DOHH2 (cell line): ENCODE results near the gene SLC38A6.

Experiments used
- H3F3A ChIP-seq: fragments of 200-600 bp; sonication (generic), shearing (Covaris generic); 2 replicates; pipeline ENCODE4 v1.6.0; 2016; ENCODE audit warnings: antibody characterized with exemption, mild to moderate bottlenecking; ENCODE audit not compliant: control insufficient read depth, insufficient read depth
- H3K27ac ChIP-seq: fragments of 200-600 bp; sonication (generic); 2 replicates; pipeline ENCODE4 v1.5.1; 2014; ENCODE audit warnings: low read depth, mild to moderate bottlenecking, low read length, moderate library complexity
- H3K27me3 ChIP-seq: fragments of 200-600 bp; sonication (generic); 2 replicates; pipeline ENCODE4 v1.6.1; 2014; ENCODE audit warnings: mild to moderate bottlenecking, low read length, mixed read lengths; ENCODE audit not compliant: control insufficient read depth
- H3K36me3 ChIP-seq: fragments of 200-600 bp; sonication (generic); 2 replicates; pipeline ENCODE4 v1.6.1; 2014; ENCODE audit warnings: mild to moderate bottlenecking, low read length, moderate library complexity, mixed read lengths; ENCODE audit not compliant: control insufficient read depth
- H3K4me1 ChIP-seq: fragments of 200-600 bp; sonication (generic); 2 replicates; pipeline ENCODE4 v1.6.1; 2014; ENCODE audit warnings: mild to moderate bottlenecking, low read length, mixed read lengths; ENCODE audit not compliant: control insufficient read depth
- H3K4me2 ChIP-seq: fragments of 200-600 bp; sonication (generic); 2 replicates; pipeline ENCODE4 v1.6.0; 2014; ENCODE audit warnings: mild to moderate bottlenecking, low read length, moderate library complexity
- H3K4me3 ChIP-seq: fragments of 200-600 bp; sonication (generic); 2 replicates; pipeline ENCODE4 v1.5.1; 2014; ENCODE audit warnings: mild to moderate bottlenecking, low read length, mixed read lengths
- H3K79me2 ChIP-seq: fragments of 200-600 bp; sonication (generic); 2 replicates; pipeline ENCODE4 v1.6.1; 2014; ENCODE audit warnings: mild to moderate bottlenecking, low read length, mixed read lengths; ENCODE audit not compliant: control insufficient read depth
- H3K9me2 ChIP-seq: fragments of 200-600 bp; sonication (generic); replicated peaks from 2 replicates; pipeline ENCODE4 v1.6.1; 2014; ENCODE audit warnings: mild to moderate bottlenecking, low read length, mixed read lengths; ENCODE audit not compliant: control insufficient read depth
- H3K9me3 ChIP-seq: fragments of 200-600 bp; sonication (generic); 2 replicates; pipeline ENCODE4 v1.6.1; 2014; ENCODE audit warnings: antibody characterized with exemption, low read length, mixed read lengths; ENCODE audit not compliant: control insufficient read depth, insufficient read depth
- H4K20me1 ChIP-seq: fragments of 200-600 bp; sonication (generic); 2 replicates; pipeline ENCODE4 v1.6.0; 2014; ENCODE audit warnings: low read depth, mild to moderate bottlenecking, antibody characterized with exemption, low read length, moderate library complexity; ENCODE audit not compliant: control insufficient read depth, insufficient read depth
- EZH2phosphoT487 ChIP-seq: fragments of 200-600 bp; sonication (generic); IDR thresholded peaks from 2 replicates; pipeline ENCODE4 v1.6.1; 2017; ENCODE audit warnings: borderline replicate concordance, mild to moderate bottlenecking, antibody characterized with exemption, low read length, moderate library complexity, mixed read lengths
- TF ChIP-seq, protein P1 (sequence below): fragments of 200-600 bp; sonication (generic); IDR thresholded peaks from one replicate; pipeline ENCODE4 v1.5.1; 2014; ENCODE audit warnings: antibody characterized with exemption, mild to moderate bottlenecking, low read depth, low read length; ENCODE audit not compliant: poor library complexity, severe bottlenecking

Gene SLC38A6

DNA sequence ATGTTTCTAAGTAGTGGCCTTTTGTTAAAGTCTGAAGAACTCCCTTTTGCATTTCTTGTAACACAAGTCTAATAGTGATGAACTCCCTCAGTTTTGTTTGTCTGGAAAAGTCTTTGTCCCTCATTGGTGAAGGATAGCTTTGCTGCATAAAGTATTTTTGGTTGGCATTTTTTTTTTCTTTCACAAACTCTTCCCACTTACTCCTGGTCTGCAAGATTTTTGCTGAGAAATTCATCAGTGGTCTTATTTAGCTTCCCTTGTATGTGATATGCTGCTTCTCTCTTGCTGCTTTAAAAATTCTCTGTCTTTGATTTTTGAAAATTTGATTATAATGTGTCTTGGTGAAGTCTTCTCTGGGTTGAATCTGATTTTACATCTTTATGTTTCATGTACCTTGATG, 22.9 kb upstream of the SLC38A6 start:
- Histone ChIP-seq H3K4me3 (no peak overlapping the region), H4K20me1 (no peaks in the 10 kb centered on the region), H3K9me3 (peaks cover 13% of the 10 kb centered on the region), H3K4me1 (no peaks in the 10 kb centered on the region), H3K9me2 (no peaks in the 10 kb centered on the region), H3K27me3 (no peaks in the 10 kb centered on the region), H3F3A (no peaks in the 10 kb centered on the region), H3K79me2 (no peaks in the 10 kb centered on the region), H3K4me2 (no peak overlapping the region), H3K27ac (no peak overlapping the region), H3K36me3 (no peaks in the 10 kb centered on the region)
- TF ChIP-seq, protein P1, sequence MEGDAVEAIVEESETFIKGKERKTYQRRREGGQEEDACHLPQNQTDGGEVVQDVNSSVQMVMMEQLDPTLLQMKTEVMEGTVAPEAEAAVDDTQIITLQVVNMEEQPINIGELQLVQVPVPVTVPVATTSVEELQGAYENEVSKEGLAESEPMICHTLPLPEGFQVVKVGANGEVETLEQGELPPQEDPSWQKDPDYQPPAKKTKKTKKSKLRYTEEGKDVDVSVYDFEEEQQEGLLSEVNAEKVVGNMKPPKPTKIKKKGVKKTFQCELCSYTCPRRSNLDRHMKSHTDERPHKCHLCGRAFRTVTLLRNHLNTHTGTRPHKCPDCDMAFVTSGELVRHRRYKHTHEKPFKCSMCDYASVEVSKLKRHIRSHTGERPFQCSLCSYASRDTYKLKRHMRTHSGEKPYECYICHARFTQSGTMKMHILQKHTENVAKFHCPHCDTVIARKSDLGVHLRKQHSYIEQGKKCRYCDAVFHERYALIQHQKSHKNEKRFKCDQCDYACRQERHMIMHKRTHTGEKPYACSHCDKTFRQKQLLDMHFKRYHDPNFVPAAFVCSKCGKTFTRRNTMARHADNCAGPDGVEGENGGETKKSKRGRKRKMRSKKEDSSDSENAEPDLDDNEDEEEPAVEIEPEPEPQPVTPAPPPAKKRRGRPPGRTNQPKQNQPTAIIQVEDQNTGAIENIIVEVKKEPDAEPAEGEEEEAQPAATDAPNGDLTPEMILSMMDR: no peak

DNA sequence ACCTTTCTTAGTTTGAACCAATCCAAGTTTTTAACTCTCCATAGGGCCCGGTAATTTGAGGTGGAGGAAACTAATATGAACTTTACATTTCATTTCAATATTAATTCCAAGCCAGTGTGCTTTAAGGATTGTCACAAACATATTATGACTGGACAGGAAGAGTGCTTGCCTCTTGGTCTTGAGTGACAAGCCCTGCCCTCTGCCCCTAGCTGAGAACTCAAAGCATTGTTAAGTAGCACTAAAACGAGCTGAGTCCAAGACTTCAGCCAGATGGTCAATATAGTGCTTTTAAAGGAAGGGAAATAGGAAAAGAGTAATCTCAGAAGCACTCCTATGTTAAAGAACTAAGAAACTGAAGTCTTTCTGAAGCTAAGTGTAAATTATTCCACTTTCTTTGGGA, 17.3 kb upstream of the SLC38A6 start:
- H3K9me2 ChIP-seq: no peaks in the 10 kb centered on the region
- no peak overlapping the region for H3K27ac ChIP-seq
- 0 out of 2 replicates have a peak, but pooled peaks cover 7% of the 10 kb centered on the region for H3F3A ChIP-seq
- H3K79me2 ChIP-seq: no peaks in the 10 kb centered on the region
- TF ChIP-seq, protein P1: no peak
- TF ChIP-seq EZH2phosphoT487: no peak
- H3K9me3 ChIP-seq: no peaks in the 10 kb centered on the region
- H3K4me3 ChIP-seq: no peak overlapping the region
- no peak overlapping the region for H3K4me2 ChIP-seq
- no peaks in the 10 kb centered on the region for H4K20me1 ChIP-seq
- no peaks in the 10 kb centered on the region for H3K36me3 ChIP-seq
- H3K27me3 ChIP-seq: no peaks in the 10 kb centered on the region
- peaks cover 8% of the 10 kb centered on the region for H3K4me1 ChIP-seq

DNA sequence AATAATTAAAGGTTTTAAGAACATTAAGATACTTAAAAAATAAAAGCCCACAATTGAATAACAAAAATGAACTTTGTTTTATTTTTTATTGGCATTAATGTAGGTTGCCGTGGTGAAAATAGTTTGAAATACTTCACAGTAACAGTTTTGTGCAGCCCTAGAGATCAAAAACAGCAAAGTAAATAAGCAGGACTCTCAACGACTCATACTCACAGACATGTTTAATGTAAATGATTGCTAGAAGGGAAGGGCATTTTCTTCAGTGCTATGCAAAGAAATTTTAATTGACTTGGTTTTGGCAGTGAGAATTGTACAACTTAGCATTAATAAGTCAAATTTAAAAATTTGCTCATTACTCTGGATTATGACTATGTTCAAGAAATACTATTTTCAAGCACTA, 16.1 kb upstream of the SLC38A6 start:
- H3K4me2 ChIP-seq: no peak overlapping the region
- no peaks in the 10 kb centered on the region for H3K9me2 ChIP-seq
- H4K20me1 ChIP-seq: no peaks in the 10 kb centered on the region
- H3K79me2 ChIP-seq: no peaks in the 10 kb centered on the region
- H3K9me3 ChIP-seq: no peaks in the 10 kb centered on the region
- TF ChIP-seq EZH2phosphoT487: no peak
- TF ChIP-seq, protein P1: no peak
- no peaks in the 10 kb centered on the region for H3K36me3 ChIP-seq
- peaks cover 7% of the 10 kb centered on the region; the same call in 1 of the 2 replicates for H3F3A ChIP-seq
- no peak overlapping the region for H3K27ac ChIP-seq
- peaks cover 8% of the 10 kb centered on the region for H3K4me1 ChIP-seq
- no peak overlapping the region for H3K4me3 ChIP-seq
- no peaks in the 10 kb centered on the region for H3K27me3 ChIP-seq

DNA sequence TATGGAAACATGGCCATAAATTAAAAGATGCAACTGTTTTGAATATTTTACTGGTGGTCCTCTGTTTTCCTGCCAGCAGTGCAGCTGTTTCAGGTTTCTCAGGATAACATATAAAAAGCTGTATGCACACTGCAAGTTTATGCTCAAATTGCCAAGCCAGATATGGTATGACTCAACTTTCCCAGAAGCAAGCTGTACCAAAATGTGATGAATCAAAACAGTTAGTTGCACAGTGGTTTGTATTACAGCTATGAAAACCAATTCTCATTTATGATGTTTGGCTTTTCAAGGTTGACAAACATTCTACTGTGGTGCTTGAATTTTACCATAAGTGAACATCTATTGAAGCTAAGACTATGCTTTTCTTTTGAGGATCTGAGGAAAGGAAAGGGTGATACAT, 15.6 kb upstream of the SLC38A6 start:
- no peak for TF ChIP-seq EZH2phosphoT487
- TF ChIP-seq, protein P1: no peak
- Histone ChIP-seq H3K4me1 (peaks cover 8% of the 10 kb centered on the region), H3K4me3 (no peak overlapping the region), H3K9me2 (no peaks in the 10 kb centered on the region), H3K27ac (no peak overlapping the region), H3K9me3 (no peaks in the 10 kb centered on the region), H3F3A (peaks cover 7% of the 10 kb centered on the region; the same call in 1 of the 2 replicates), H3K79me2 (no peaks in the 10 kb centered on the region), H4K20me1 (no peaks in the 10 kb centered on the region), H3K36me3 (0 out of 2 replicates have a peak, but pooled peaks cover 2% of the 10 kb centered on the region), H3K4me2 (no peak overlapping the region), H3K27me3 (no peaks in the 10 kb centered on the region)
